ENCODE results near the gene FDX2. TPM values are rescaled to one million over a fixed set of nuclear protein-coding genes. Genes with fewer than 3 reads are reported as not detected.
A peak's percentile ranks its signal among the peaks of the same experiment; 100 is the strongest.

FDX2 gene
- 10 to 100 TPM; 12.9 to 36.6 (median 15.5) TPM for polyA plus RNA-seq (ENCODE audit: low read depth in 6 of 6)

DNA sequence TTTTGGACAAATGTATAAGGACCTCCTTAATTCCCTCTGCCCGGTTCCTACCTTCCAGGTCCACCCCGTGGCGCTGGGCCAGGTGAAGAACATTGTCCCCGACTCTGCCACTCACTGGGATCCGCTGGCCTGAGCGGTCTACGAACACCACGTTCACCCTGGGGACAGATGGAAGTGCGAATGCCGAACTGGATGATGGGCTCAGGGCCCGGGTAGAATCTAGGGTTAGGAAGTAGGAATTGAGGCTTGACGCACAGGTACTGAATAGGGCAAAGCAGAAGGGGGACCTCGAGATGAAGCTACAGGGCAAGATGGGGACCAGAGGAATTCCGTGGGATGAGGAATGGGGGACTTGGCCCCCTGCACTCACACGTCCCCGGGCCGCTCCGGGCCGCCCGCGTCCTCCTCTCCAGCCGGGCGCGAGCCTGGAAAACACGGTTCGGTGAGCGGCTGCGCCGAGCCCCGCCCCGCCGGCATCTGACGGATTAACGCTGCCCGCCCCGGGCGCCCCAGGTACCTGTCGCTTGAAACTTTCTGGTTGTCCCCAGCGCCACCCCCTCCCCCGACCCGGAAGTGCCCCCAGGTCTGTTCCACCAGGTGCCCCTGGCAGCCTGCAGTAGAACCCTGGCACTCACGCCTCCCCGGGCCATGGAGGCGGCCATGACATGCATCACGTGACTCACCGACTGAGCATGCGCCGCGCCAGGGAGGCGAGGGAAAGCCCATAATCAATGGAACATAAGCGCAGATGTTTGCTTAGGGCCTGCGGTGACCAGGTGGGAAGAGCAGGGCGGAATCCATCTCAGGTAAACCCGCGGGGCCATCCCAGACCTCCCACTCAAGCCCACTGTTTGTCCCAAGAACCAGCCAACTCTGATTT lies at the start of gene FDX2:
FDX2 (minus strand) TSS at position 681 of the 880 bp plus-strand sequence; CDS start at position 662, 19 bp downstream.
- ATAC-seq (ENCODE audit: low read depth in 2 of 2) (peak; percentile 93 to 95), DNase-seq (peak; percentile 83)
- Mint-ChIP-seq H3K4me1 (peaks cover 19 to 25% (median 22%) of the 10 kb centered on the region in 3 donors), H3K36me3 (peaks cover 4 to 8% of the 10 kb centered on the region in 2 donors), H3K27me3 (no peaks in the 10 kb centered on the region), H3K9me3 (no peaks in the 10 kb centered on the region), H3K4me3 (peak within 1 kb of the TSS; percentile 75 to 97 (median 92)), H3K27ac (peak within 1 kb of the TSS; percentile 67 to 96 (median 90))

DNA sequence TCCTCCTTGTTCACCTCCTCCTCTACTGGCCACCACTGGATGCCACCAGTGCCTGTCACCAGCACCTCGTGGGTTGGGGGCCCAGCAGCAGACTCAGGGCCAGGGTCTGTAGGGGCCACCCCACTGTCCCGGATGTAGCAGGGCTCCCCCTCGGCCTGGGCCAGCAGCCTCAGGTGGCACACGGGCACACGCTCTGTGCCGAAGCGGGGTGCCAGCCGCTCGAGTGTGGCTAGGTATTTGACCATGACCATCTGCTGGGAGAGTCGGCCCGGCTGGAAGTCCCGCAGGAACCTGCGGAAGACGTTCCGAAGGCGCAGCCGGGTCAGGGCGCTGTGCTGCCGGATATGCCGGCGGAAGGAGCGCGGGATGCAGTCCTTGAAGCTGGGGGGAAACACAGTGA lies 49.7 kb upstream of the FDX2 start:
- Mint-ChIP-seq H3K4me1 (peaks cover 7 to 11% (median 8%) of the 10 kb centered on the region in 3 donors), H3K9me3 (no peaks in the 10 kb centered on the region), H3K36me3 (peaks cover 4 to 18% of the 10 kb centered on the region in 2 donors), H3K4me3 (no peak overlapping the region), H3K27me3 (no peaks in the 10 kb centered on the region), H3K27ac (no peak overlapping the region)
- no peak for ATAC-seq (ENCODE audit: low read depth in 2 of 2)
- DNase-seq = no peak

GRCh38 chr19:10364644-10365043 lies 48.8 kb upstream of the FDX2 start:
- Mint-ChIP-seq H3K4me3 (no peak overlapping the region), H3K9me3 (no peaks in the 10 kb centered on the region), H3K27me3 (no peaks in the 10 kb centered on the region), H3K27ac (no peak overlapping the region), H3K36me3 (peaks cover 4 to 16% of the 10 kb centered on the region in 2 donors), H3K4me1 (peaks cover 7 to 11% (median 7%) of the 10 kb centered on the region in 3 donors)
- ATAC-seq (ENCODE audit: low read depth in 2 of 2) (no peak), DNase-seq (no peak)

- Mint-ChIP-seq H3K4me3 (peak overlapping the region in 1 of 8 donors; percentile 50), H3K36me3 (peaks cover 4 to 10% of the 10 kb centered on the region in 2 donors), H3K27ac (no peak overlapping the region), H3K4me1 (peaks cover 5 to 7% (median 5%) of the 10 kb centered on the region in 3 donors), H3K9me3 (no peaks in the 10 kb centered on the region), H3K27me3 (no peaks in the 10 kb centered on the region)
- ATAC-seq (ENCODE audit: low read depth in 2 of 2) (no peak), DNase-seq (no peak)
Measured at GRCh38 chr19:10363789-10364281, 48.0 kb upstream of the FDX2 start.

DNA sequence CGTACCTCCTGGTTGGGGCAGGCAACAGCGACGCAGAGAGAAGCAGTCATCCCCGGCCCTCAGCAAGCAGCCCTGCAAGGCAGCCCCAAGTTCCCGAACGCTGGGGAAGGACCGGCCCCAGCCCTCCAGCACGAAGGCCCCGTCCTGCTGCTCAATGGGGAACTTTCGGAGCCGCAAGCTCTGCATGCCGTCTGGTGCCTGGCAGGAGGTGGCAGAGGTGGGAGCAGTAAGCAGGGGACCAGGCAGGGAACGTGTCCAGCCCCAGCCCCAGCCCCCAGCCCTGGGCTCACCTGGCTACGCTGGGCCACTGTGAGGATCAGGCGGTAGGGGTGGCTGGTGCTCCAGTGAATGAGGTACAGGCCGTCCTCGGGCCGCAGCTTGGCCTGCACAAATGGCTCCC lies 46.4 kb upstream of the FDX2 start:
- no peak for ATAC-seq (ENCODE audit: low read depth in 2 of 2)
- no peak for DNase-seq
- Mint-ChIP-seq H3K27ac (no peak overlapping the region), H3K9me3 (no peaks in the 10 kb centered on the region), H3K4me3 (no peak overlapping the region), H3K36me3 (peaks cover 4 to 10% of the 10 kb centered on the region in 2 donors), H3K4me1 (peaks cover 5 to 7% (median 5%) of the 10 kb centered on the region in 3 donors), H3K27me3 (no peaks in the 10 kb centered on the region)

DNA sequence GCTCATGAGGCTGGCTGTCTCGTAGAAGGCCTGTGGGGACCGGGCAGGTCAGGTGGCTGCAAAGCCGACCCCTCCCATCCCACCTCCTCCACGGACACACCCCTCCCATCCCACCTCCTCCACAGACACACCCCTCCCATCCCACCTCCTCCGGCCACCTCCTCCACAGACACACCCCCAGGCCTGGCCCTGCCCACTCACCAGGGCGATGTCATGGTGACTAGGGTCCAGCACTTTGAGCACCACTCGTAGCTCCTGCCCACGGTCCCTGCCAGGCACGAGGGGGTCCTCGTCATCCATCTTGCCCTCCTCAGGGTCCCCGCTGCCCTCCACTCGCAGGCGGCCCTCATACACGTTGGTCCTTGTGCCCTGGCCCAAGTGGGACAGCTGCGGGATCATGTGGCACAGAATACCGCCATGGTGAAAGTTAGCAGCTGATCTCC lies 45.8 kb upstream of the FDX2 start:
- peaks cover 5% of the 10 kb centered on the region in 3 donors for H3K4me1 Mint-ChIP-seq
- DNase-seq (no peak), ATAC-seq (ENCODE audit: low read depth in 2 of 2) (no peak)
- no peak overlapping the region for H3K4me3 Mint-ChIP-seq
- H3K27ac Mint-ChIP-seq = no peak overlapping the region
- H3K9me3 Mint-ChIP-seq = no peaks in the 10 kb centered on the region
- no peaks in the 10 kb centered on the region for H3K27me3 Mint-ChIP-seq
- H3K36me3 Mint-ChIP-seq = peaks cover 4 to 10% of the 10 kb centered on the region in 2 donors

DNA sequence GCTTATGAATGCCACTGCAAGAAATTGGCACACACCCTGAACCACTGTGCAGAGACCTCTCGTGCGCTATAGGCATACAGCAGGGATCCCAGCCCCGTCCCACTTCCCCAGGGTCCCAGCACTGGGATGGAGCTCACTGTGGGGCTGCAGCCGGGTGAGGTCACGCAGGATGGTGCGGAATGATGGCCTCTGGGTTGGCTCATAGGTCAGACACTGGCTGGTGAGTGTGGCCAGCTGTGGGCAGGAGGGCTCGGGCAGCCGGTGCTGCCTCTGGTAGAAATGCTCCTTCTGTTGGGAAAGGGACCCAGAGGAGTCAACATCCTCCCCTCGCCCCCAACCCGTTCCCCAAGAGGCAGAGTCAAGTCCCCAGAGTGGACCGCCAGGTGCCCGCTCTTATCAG lies 40.6 kb upstream of the FDX2 start:
- H3K27me3 Mint-ChIP-seq = no peaks in the 10 kb centered on the region
- no peak for ATAC-seq (ENCODE audit: low read depth in 2 of 2)
- H3K4me3 Mint-ChIP-seq = no peak overlapping the region
- H3K9me3 Mint-ChIP-seq = no peaks in the 10 kb centered on the region
- DNase-seq = no peak
- peaks cover 0 to 11% (median 5%) of the 10 kb centered on the region in 3 donors for H3K4me1 Mint-ChIP-seq
- H3K27ac Mint-ChIP-seq = no peak overlapping the region
- H3K36me3 Mint-ChIP-seq = peaks cover 0 to 22% of the 10 kb centered on the region in 2 donors

GRCh38 chr19:10353793-10354391 lies 38.1 kb upstream of the FDX2 start:
- H3K4me1 Mint-ChIP-seq = peaks cover 0 to 6% (median 0%) of the 10 kb centered on the region in 3 donors
- H3K27ac Mint-ChIP-seq = peak overlapping the region in 1 of 6 donors; percentile 16
- H3K36me3 Mint-ChIP-seq = peaks cover 0 to 14% of the 10 kb centered on the region in 2 donors
- no peaks in the 10 kb centered on the region for H3K27me3 Mint-ChIP-seq
- DNase-seq (no peak), ATAC-seq (ENCODE audit: low read depth in 2 of 2) (peak in 1 of 2 donors; percentile 39)
- H3K9me3 Mint-ChIP-seq = no peaks in the 10 kb centered on the region
- H3K4me3 Mint-ChIP-seq = no peak overlapping the region

DNA sequence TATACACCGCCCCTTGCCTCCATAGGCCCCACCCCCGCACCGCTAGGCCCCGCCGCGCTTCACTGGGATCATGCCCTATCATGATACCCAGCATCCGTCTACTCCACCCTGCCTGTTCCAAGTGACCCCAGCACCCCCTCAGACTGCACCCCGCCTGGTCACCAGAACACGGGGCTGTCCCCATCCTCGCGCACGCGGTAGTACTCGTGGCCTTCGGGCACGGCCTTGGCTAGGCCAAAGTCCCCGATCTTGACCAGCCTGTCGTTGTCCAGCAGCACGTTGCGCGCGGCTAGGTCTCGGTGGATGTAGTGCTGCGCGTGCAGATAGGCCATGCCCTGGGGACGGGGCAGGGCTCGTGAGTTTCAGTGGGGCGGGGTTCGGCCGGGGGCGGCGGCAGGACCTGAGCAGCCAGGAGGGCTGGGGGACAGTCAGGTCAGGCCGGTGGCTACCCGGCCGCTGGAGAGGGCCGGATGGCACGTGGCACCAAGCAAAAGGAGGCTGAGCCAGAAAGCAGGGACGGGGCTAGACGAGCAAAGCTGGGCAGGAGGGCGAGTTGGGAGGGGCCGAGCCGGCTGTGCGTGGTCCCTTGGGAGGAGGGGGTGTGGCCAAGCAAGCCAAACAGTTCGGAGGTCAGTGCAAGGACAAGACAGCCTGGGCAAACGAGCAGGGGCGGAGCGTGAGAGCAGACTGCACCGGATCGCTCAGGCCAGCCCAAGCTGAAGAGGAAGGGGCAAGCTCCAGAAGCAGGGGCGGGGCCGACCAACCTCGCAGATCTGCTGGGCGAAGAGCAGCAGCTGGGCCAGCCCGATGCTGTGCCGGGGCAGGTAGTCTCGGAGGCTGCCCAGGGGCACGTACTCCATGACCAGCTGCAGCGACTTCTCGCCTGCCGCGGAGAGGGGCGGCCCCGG lies 37.2 kb upstream of the FDX2 start:
- Mint-ChIP-seq H3K27me3 (no peaks in the 10 kb centered on the region), H3K4me1 (peaks cover 0 to 6% (median 0%) of the 10 kb centered on the region in 3 donors), H3K27ac (no peak overlapping the region), H3K4me3 (no peak overlapping the region), H3K9me3 (no peaks in the 10 kb centered on the region), H3K36me3 (peaks cover 0 to 14% of the 10 kb centered on the region in 2 donors)
- ATAC-seq (ENCODE audit: low read depth in 2 of 2) (no peak), DNase-seq (no peak)

DNA sequence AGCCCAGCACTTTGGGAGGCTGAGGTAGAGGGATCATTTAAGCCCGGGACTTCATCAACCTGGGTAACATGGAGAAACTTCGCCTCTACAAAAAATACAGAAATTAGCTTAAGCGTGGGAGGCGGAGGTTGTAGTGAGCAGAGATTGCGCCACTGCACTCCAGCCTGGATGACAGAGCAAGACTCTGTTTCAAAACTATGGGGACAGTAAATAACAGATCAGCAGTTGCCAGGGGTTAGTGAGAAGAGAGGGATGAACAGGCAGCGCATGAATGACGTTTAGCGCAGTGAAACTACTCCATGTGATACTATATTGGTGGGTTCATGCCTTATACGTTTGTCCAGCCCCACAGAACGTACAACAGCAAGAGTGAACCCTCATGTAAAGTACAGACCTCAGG lies 30.7 kb upstream of the FDX2 start:
- no peaks in the 10 kb centered on the region for H3K36me3 Mint-ChIP-seq
- no peaks in the 10 kb centered on the region for H3K27me3 Mint-ChIP-seq
- H3K4me1 Mint-ChIP-seq = no peaks in the 10 kb centered on the region
- H3K27ac Mint-ChIP-seq = no peak overlapping the region
- ATAC-seq (ENCODE audit: low read depth in 2 of 2) (no peak), DNase-seq (no peak)
- no peak overlapping the region for H3K4me3 Mint-ChIP-seq
- no peaks in the 10 kb centered on the region for H3K9me3 Mint-ChIP-seq

DNA sequence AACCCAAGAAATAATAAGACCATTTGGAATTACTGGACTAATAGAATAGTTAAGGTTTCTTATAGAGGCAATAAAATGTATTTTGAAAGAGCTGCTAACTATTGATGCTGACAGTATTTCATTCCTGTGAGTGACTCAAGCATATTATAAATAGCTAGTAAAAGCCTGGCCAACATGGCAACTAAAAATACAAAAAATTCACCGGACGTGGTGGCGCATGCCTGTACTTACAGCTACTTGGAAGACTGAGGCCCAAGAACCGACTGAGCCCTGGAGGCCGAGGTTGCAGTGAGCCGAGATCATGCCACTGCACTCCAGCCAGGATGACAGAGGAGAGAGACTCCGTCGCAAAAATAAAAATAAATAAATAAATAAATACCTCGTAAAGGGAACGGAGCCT lies 29.0 kb upstream of the FDX2 start:
- Mint-ChIP-seq H3K9me3 (no peaks in the 10 kb centered on the region), H3K27ac (no peak overlapping the region), H3K27me3 (no peaks in the 10 kb centered on the region), H3K36me3 (no peaks in the 10 kb centered on the region), H3K4me1 (peaks cover 3 to 6% (median 5%) of the 10 kb centered on the region in 3 donors), H3K4me3 (no peak overlapping the region)
- ATAC-seq (ENCODE audit: low read depth in 2 of 2) (no peak), DNase-seq (no peak)

- DNase-seq = no peak
- Mint-ChIP-seq H3K27ac (no peak overlapping the region), H3K4me3 (peak overlapping the region in 1 of 8 donors; percentile 59), H3K27me3 (no peaks in the 10 kb centered on the region), H3K36me3 (no peaks in the 10 kb centered on the region), H3K9me3 (no peaks in the 10 kb centered on the region), H3K4me1 (peaks cover 16 to 19% (median 18%) of the 10 kb centered on the region in 3 donors)
- no peak for ATAC-seq (ENCODE audit: low read depth in 2 of 2)
Measured at GRCh38 chr19:10343495-10343894, 27.7 kb upstream of the FDX2 start.

DNA sequence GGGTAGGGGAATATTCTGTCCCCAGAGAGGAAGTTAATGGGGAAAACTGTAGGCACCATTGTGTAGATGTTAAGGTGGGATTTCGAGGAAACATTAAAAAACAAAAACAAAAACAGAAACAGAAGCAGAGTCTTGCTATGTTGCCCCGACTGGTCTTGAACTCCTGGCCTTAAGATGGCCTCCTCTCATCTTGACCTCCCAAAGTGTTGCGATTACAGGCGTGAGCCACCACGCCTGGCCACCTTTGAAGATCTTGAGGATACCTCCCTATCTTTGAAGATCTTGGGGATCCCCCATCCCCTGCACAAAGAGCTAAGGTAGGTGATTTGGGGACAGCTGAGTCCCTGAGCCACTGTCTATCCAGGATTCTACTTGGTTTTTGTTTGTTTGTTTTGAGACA lies 24.2 kb upstream of the FDX2 start:
- H3K27ac Mint-ChIP-seq = peak overlapping the region in 4 of 6 donors; percentile 80 to 96 (median 93)
- DNase-seq = no peak
- ATAC-seq (ENCODE audit: low read depth in 2 of 2) = no peak
- peaks cover 21 to 34% (median 32%) of the 10 kb centered on the region in 3 donors for H3K4me1 Mint-ChIP-seq
- H3K4me3 Mint-ChIP-seq = peak overlapping the region; percentile 93 to 99 (median 97)
- no peaks in the 10 kb centered on the region for H3K27me3 Mint-ChIP-seq
- no peaks in the 10 kb centered on the region for H3K36me3 Mint-ChIP-seq
- no peaks in the 10 kb centered on the region for H3K9me3 Mint-ChIP-seq
